SU-DHL-6 (cell line): ENCODE data around the gene MARCHF11.

Experiments
- H2AFZ ChIP-seq: fragments of 200-600 bp; sonication (generic); 2 replicates; pipeline ENCODE4 v1.6.1; 2014; ENCODE audit warnings: low read depth, mild to moderate bottlenecking, moderate library complexity, mixed read lengths, antibody characterized with exemption, low read length; ENCODE audit not compliant: severe bottlenecking
- H3F3A ChIP-seq: fragments of 200-600 bp; shearing (Covaris generic); 2 replicates; pipeline ENCODE4 v1.6.0; 2016; ENCODE audit warnings: antibody characterized with exemption, mild to moderate bottlenecking; ENCODE audit not compliant: insufficient read depth
- H3K27ac ChIP-seq: fragments of 200-600 bp; sonication (generic); 2 replicates; pipeline ENCODE4 v1.5.1; 2016; ENCODE audit warnings: low read depth, mild to moderate bottlenecking, low read length, moderate library complexity, mixed read lengths
- H3K27me3 ChIP-seq: fragments of 200-600 bp; sonication (generic), shearing (Covaris generic); 2 replicates; pipeline ENCODE4 v1.6.0; 2014; ENCODE audit warnings: mild to moderate bottlenecking, low read length
- H3K36me3 ChIP-seq: fragments of 200-600 bp; sonication (generic); 2 replicates; pipeline ENCODE4 v1.6.1; 2014; ENCODE audit warnings: mild to moderate bottlenecking, low read length, mixed read lengths
- H3K4me2 ChIP-seq: fragments of 300-600, 200-600 bp; shearing (Covaris generic), sonication (generic); 2 replicates; pipeline ENCODE4 v1.6.0; 2014; ENCODE audit warnings: low read length, low read depth, mild to moderate bottlenecking; ENCODE audit not compliant: poor library complexity, severe bottlenecking
- H3K4me3 ChIP-seq: fragments of 200-600 bp; sonication (generic); 2 replicates; pipeline ENCODE4 v1.5.1; 2014; ENCODE audit warnings: antibody characterized with exemption, low read length, mild to moderate bottlenecking, mixed read lengths; ENCODE audit not compliant: insufficient read depth, poor library complexity, severe bottlenecking
- H3K79me2 ChIP-seq: fragments of 200-600 bp; sonication (generic); 2 replicates; pipeline ENCODE4 v1.6.1; 2014; ENCODE audit warnings: mild to moderate bottlenecking, low read length, moderate library complexity; ENCODE audit not compliant: insufficient read depth
- H3K9ac ChIP-seq: fragments of 200-600 bp; sonication (generic); 2 replicates; pipeline ENCODE4 v1.7.0; 2014; ENCODE audit warnings: mild to moderate bottlenecking, low read length
- H3K9me2 ChIP-seq: fragments of 200-600 bp; sonication (generic); replicated peaks from 2 replicates; pipeline ENCODE4 v1.6.1; 2014; ENCODE audit warnings: low read length; ENCODE audit not compliant: insufficient read depth
- H3K9me3 ChIP-seq: fragments of 200-600 bp; sonication (generic); 2 replicates; pipeline ENCODE4 v1.6.1; 2014; ENCODE audit warnings: low read length, mixed read lengths; ENCODE audit not compliant: insufficient read depth
- H4K20me1 ChIP-seq: fragments of 200-600 bp; sonication (generic); 2 replicates; pipeline ENCODE4 v1.6.1; 2014; ENCODE audit warnings: low read depth, mild to moderate bottlenecking, antibody characterized with exemption, low read length, moderate library complexity, mixed read lengths
- EZH2phosphoT487 ChIP-seq: fragments of 200-600 bp; sonication (generic), shearing (Covaris generic); conservative IDR thresholded peaks from 2 replicates; pipeline ENCODE4 v1.6.1; 2018; ENCODE audit warnings: mild to moderate bottlenecking, antibody characterized with exemption, low read length, moderate library complexity, mixed read lengths
- TF ChIP-seq, protein P1 (sequence below): fragments of 200-600 bp; sonication (generic); IDR thresholded peaks from one replicate; pipeline ENCODE4 v1.5.1; 2017; ENCODE audit warnings: antibody characterized with exemption, mild to moderate bottlenecking, low read length, moderate library complexity; ENCODE audit not compliant: insufficient read depth, poor library complexity, severe bottlenecking

The MARCHF11 gene

GRCh38 chr5:16134204-16134603 is 45.4 kb downstream of the MARCHF11 start:
- H2AFZ ChIP-seq = no peak overlapping the region
- no peak overlapping the region for H3K27ac ChIP-seq
- H3K9ac ChIP-seq = no peak overlapping the region
- H3K4me3 ChIP-seq = no peak overlapping the region
- H3K27me3 ChIP-seq = no peaks in the 10 kb centered on the region
- no peak overlapping the region for H3K4me2 ChIP-seq
- no peaks in the 10 kb centered on the region for H4K20me1 ChIP-seq
- H3K9me2 ChIP-seq = no peaks in the 10 kb centered on the region
- no peaks in the 10 kb centered on the region for H3K79me2 ChIP-seq
- TF ChIP-seq, protein P1, sequence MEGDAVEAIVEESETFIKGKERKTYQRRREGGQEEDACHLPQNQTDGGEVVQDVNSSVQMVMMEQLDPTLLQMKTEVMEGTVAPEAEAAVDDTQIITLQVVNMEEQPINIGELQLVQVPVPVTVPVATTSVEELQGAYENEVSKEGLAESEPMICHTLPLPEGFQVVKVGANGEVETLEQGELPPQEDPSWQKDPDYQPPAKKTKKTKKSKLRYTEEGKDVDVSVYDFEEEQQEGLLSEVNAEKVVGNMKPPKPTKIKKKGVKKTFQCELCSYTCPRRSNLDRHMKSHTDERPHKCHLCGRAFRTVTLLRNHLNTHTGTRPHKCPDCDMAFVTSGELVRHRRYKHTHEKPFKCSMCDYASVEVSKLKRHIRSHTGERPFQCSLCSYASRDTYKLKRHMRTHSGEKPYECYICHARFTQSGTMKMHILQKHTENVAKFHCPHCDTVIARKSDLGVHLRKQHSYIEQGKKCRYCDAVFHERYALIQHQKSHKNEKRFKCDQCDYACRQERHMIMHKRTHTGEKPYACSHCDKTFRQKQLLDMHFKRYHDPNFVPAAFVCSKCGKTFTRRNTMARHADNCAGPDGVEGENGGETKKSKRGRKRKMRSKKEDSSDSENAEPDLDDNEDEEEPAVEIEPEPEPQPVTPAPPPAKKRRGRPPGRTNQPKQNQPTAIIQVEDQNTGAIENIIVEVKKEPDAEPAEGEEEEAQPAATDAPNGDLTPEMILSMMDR = no peak
- TF ChIP-seq EZH2phosphoT487 = no peak
- no peaks in the 10 kb centered on the region for H3F3A ChIP-seq
- H3K36me3 ChIP-seq = no peaks in the 10 kb centered on the region
- H3K9me3 ChIP-seq = peaks cover 4% of the 10 kb centered on the region; the same call in 1 of the 2 replicates

DNA sequence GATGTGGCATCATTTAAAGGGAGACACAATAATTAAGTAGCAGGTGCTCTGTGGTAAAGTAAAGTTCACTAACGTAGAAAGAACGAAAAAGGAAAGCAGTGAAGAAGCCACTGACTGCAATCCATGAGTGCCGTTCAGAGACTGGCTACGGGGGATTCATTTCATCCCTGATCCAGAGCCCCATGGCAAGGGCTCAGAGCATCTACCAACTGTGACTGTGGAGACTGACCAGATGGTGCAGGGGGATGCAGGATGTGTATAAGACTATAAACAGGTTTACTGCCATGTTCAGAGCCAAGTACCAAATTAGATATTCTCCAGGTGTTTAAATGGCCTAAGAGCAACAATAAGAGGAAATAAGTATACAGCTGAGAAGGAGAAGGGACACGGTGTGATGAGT is 47.7 kb downstream of the MARCHF11 start:
- Histone ChIP-seq H3F3A (no peaks in the 10 kb centered on the region), H3K9ac (no peak overlapping the region), H3K9me2 (no peaks in the 10 kb centered on the region), H3K9me3 (no peaks in the 10 kb centered on the region), H2AFZ (no peak overlapping the region), H3K79me2 (no peaks in the 10 kb centered on the region), H3K4me2 (no peak overlapping the region), H3K36me3 (no peaks in the 10 kb centered on the region), H3K4me3 (no peak overlapping the region), H4K20me1 (no peaks in the 10 kb centered on the region), H3K27me3 (no peaks in the 10 kb centered on the region), H3K27ac (no peak overlapping the region)
- TF ChIP-seq, protein P1 = no peak
- no peak for TF ChIP-seq EZH2phosphoT487

DNA sequence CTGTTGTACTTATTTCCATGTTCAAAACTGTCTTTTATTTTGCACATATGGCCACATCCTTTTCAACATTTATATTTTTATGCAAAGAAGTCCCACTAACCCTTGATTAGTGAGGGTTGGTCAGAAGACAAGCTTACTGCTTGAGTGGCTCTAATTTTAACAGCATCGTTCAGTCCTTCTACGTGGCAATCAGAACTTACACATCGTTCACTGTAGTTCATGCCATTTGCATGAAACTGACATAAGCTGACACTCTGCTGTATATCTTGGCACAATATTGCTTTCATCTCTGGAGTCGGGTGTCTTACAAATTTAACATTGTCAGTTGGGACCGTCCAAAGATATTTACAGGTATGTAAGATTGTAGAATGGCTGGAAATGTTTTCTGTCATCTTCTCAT is 50.6 kb downstream of the MARCHF11 start:
- TF ChIP-seq EZH2phosphoT487 = no peak
- TF ChIP-seq, protein P1 = no peak
- Histone ChIP-seq H3K4me3 (no peak overlapping the region), H3K36me3 (no peaks in the 10 kb centered on the region), H2AFZ (no peak overlapping the region), H3K79me2 (no peaks in the 10 kb centered on the region), H3K9me3 (no peaks in the 10 kb centered on the region), H3K4me2 (no peak overlapping the region), H3K27ac (no peak overlapping the region), H3K27me3 (no peaks in the 10 kb centered on the region), H3F3A (no peaks in the 10 kb centered on the region), H3K9ac (no peak overlapping the region), H3K9me2 (no peaks in the 10 kb centered on the region), H4K20me1 (no peaks in the 10 kb centered on the region)
